Measurements from ENCODE around the gene ARFGEF2. TPM values are rescaled to one million over a fixed set of nuclear protein-coding genes. Genes with fewer than 3 reads are reported as not detected.

The ARFGEF2 gene
- total and polyA plus RNA-seq, 8 donors = 6.9 to 26.2 (median 23.0) TPM

- WGBS, 2 donors = 56 to 57% methylated on average over 1 of the region's 1 CpG
- H3K36me3 ChIP-seq = no peaks in the 10 kb centered on the region
- ATAC-seq (no peak), DNase-seq (no peak), FAIRE-seq (no peak)
- no peak overlapping the region for H3K27ac ChIP-seq
- TF ChIP-seq CTCF (IDR thresholded peaks at IDR 0.05) = no peak
- peaks cover 0 to 8% (median 0%) of the 10 kb centered on the region in 3 donors for H3K4me1 ChIP-seq
- no peaks in the 10 kb centered on the region for H3K27me3 ChIP-seq
- H3K4me3 ChIP-seq = no peak overlapping the region
- no peaks in the 10 kb centered on the region for H3K9me3 ChIP-seq
- intact Hi-C loops (cut with DNase I) = no loop called here
These were observed 4.8 kb upstream of the ARFGEF2 start for GRCh38 chr20:48916699-48917098.

GRCh38 chr20:48919336-48919881 lies 2.1 kb upstream of the ARFGEF2 start:
- FAIRE-seq (no peak), ATAC-seq (no peak), DNase-seq (no peak)
- Histone ChIP-seq H3K27ac (no peak overlapping the region), H3K4me1 (peaks cover 1 to 26% (median 3%) of the 10 kb centered on the region in 3 donors), H3K36me3 (no peaks in the 10 kb centered on the region), H3K4me3 (no peak overlapping the region), H3K9me3 (no peaks in the 10 kb centered on the region), H3K27me3 (no peaks in the 10 kb centered on the region)
- intact Hi-C loops (cut with DNase I) = no loop called here
- WGBS, 2 donors = 79 to 81% methylated on average over 6 of the region's 6 CpGs
- no peak for TF ChIP-seq CTCF (IDR thresholded peaks at IDR 0.05)

- ATAC-seq = peak in 2 of 4 donors; percentile 7
- peak in 1 of 6 donors; percentile 9 for DNase-seq
- intact Hi-C loops (cut with DNase I) = no loop called here
- no peaks in the 10 kb centered on the region for H3K36me3 ChIP-seq
- 57 to 61% methylated on average over 5 of the region's 5 CpGs for WGBS, 2 donors
- no peak for TF ChIP-seq CTCF (IDR thresholded peaks at IDR 0.05)
- peak overlapping the region in 1 of 4 donors; percentile 98 for H3K27ac ChIP-seq
- H3K4me1 ChIP-seq = peaks cover 3 to 26% (median 7%) of the 10 kb centered on the region in 3 donors
- FAIRE-seq = no peak
- no peak overlapping the region for H3K4me3 ChIP-seq
- H3K27me3 ChIP-seq = no peaks in the 10 kb centered on the region
- H3K9me3 ChIP-seq = no peaks in the 10 kb centered on the region
These were observed 1.5 kb upstream of the ARFGEF2 start for GRCh38 chr20:48919882-48920526.

GRCh38 chr20:48920527-48921167 lies 864 bp upstream of the ARFGEF2 start:
- WGBS, 2 donors = 20 to 28% methylated on average over 10 of the region's 10 CpGs
- intact Hi-C loops (cut with DNase I) = no loop called here
- Histone ChIP-seq H3K36me3 (no peaks in the 10 kb centered on the region), H3K9me3 (no peaks in the 10 kb centered on the region), H3K27me3 (no peaks in the 10 kb centered on the region), H3K27ac (peak overlapping the region; percentile 95 to 98 (median 97)), H3K4me1 (peaks cover 3 to 26% (median 7%) of the 10 kb centered on the region in 3 donors), H3K4me3 (peak overlapping the region; percentile 90 to 95 (median 92))
- DNase-seq = peak in 1 of 6 donors; percentile 21
- no peak for FAIRE-seq
- no peak for TF ChIP-seq CTCF (IDR thresholded peaks at IDR 0.05)
- ATAC-seq = no peak
